ENCODE data around the gene METRN.

GRCh38 chr16:747978-748746 lies 33.2 kb downstream of the METRN start:
- TF ChIP-seq EZH2phosphoT487 (IDR thresholded peaks at IDR 0.05; ENCODE audit: low read depth) = no peak
- TF ChIP-seq CTCF (IDR thresholded peaks at IDR 0.05; ENCODE audit: low read depth, low read length) = no peak
